ENCODE measurements around the gene PRPF39.

GRCh38 chr14:45066667-45067066 lies 17.2 kb upstream of the PRPF39 start:
- no peak for TF ChIP-seq CTCF (IDR thresholded peaks at IDR 0.05; ENCODE audit: low read depth, low read length, missing input control)
- no peak for TF ChIP-seq RAD21 (IDR thresholded peaks at IDR 0.05)
- no peak for TF ChIP-seq JUND (IDR thresholded peaks at IDR 0.05)
- TF ChIP-seq MAX (IDR thresholded peaks at IDR 0.05): no peak
- TF ChIP-seq TAF1 (conservative IDR thresholded peaks at IDR 0.05): no peak
- no peak for TF ChIP-seq FOXA1 (IDR thresholded peaks at IDR 0.05)
- no peak for TF ChIP-seq ZBTB33 (IDR thresholded peaks at IDR 0.05)
- no peak for TF ChIP-seq SP1 (IDR thresholded peaks at IDR 0.05)
- TF ChIP-seq REST (IDR thresholded peaks at IDR 0.05): no peak
- no peak for TF ChIP-seq GABPA (IDR thresholded peaks at IDR 0.05 in 1 of 2, conservative IDR thresholded peaks at IDR 0.05 in 1 of 2)
- no peak for TF ChIP-seq HNF4A (conservative IDR thresholded peaks at IDR 0.05)
- TF ChIP-seq HNF4G (IDR thresholded peaks at IDR 0.05): no peak
- no peak for TF ChIP-seq EGR1 (IDR thresholded peaks at IDR 0.05; ENCODE audit: low read depth in 2 of 2)
- no peak for TF ChIP-seq RXRA (IDR thresholded peaks at IDR 0.05)

Measured in liver (tissue), 3 donors.